Heart left ventricle (tissue), 13 donors: ENCODE measurements around the gene PTPN5.

Source experiments
- CTCF ChIP-seq, 12 donors: fragments of 200-600 bp; sonication (generic) in 4 of 12; IDR thresholded peaks; one replicate each; pipeline versions ENCODE4 v1.5.0 to v1.8.0; 2018 to 2022; ENCODE audit warnings: antibody characterized with exemption in 12 of 12, mild to moderate bottlenecking in 5 of 12
- POLR2A ChIP-seq, 2 donors: fragments of 450-650 bp; IDR thresholded peaks; one replicate each; pipeline ENCODE4 v1.6.1; 2017; ENCODE audit warnings: antibody characterized with exemption in 2 of 2, mild to moderate bottlenecking in 2 of 2, moderate library complexity in 2 of 2
- donor health status: ischemic (EF 13 %, LVEDD 7.1; RV severe dilation, severe dysfunction).
- donor health status: DM: no; HTN: yes; CAD: no.
- donor health status: DM: no; HTN: no; CAD: no.
- donor health status: ischemic (EF 25% LVEDD 6.9; RV normal size, moderate dysfunction).
- donor health status: ischemic (EF 25% LVEDD 5.7; RV mildly dilated, moderate dysfunction).
- donor health status: ischemic (EF 35%, LVEDD 5.7; RV mildly dilated, moderate dysfunction).
- donor health status: nonischemic (EF 11% LVEDD 7.7; RV severe dilation, severe dysfunction).
- donor health status: DM: yes; HTN: yes; CAD: no.
- donor health status: PGD.
- donor health status: ischemic (EF 29% LVEDD 5.4; RV normal size, mild dysfunction).
- donor health status: nonischemic (EF 23%, LVEDD 6.1; RV moderate dilation, normal function).

GRCh38 chr11:18731949-18732821 is 59.4 kb downstream of the PTPN5 start:
- TF ChIP-seq CTCF (IDR thresholded peaks at IDR 0.05) (peak; percentile 88 to 98 (median 93)), POLR2A (IDR thresholded peaks at IDR 0.05) (no peak)
